Esophagus muscularis mucosa (tissue), 4 donors: ENCODE data around the gene DMRT1.

Experiments used
- EP300 ChIP-seq: sonication (generic); formaldehyde crosslinking; IDR thresholded peaks from one replicate; pipeline ENCODE4 v1.6.1; 2017; ENCODE audit warnings: antibody characterized with exemption
- POLR2A ChIP-seq: fragments of 450-650 bp; IDR thresholded peaks from one replicate; pipeline ENCODE4 v1.6.1; 2017; ENCODE audit warnings: antibody characterized with exemption, moderate library complexity, mild to moderate bottlenecking, low read depth
- POLR2AphosphoS5 ChIP-seq, 2 donors: sonication (generic); formaldehyde crosslinking; IDR thresholded peaks; one replicate each; pipeline ENCODE4 v1.6.1; 2017; ENCODE audit warnings: antibody characterized with exemption in 2 of 2
- TF ChIP-seq, protein P1 (sequence below), 3 experiments: fragments of 200-600 bp in 2 of 3; fragments of 450-650 bp in 1 of 3; sonication (generic) in 2 of 3; IDR thresholded peaks; one replicate each; pipeline ENCODE4 v1.5.1; 2017 to 2019; ENCODE audit warnings: antibody characterized with exemption in 3 of 3, mild to moderate bottlenecking in 2 of 3, moderate library complexity in 1 of 3

DNA sequence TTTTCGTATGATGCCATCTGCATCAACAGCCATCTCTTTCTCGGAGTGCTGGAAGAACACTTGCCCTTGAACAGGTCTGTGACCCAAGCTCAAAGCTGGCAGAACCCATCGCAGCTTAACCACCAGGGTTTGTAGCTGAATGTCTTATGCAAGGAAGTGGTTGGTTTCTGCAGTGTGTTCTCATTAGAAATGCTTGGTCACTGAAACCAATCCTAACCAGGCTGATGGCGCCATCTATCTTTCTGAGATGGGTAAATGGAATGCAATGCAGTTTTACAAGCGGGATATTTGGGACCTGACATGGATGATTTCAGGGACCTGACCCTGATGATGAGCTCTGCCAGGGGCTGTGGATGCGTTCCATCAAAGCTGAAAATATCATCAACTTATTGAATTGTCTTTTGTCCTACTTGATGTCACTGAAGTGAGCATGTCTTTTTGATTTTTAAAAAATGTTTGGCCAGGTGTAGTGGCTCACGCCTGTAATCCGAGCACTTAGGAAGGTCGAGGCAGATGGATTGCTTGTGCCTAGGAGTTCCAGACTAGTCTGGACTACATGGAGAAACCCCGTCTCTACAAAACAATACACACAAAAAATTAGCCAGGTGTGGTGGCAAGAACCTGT is 163.7 kb downstream of the DMRT1 start:
- no peak for TF ChIP-seq POLR2A
- TF ChIP-seq, protein P1, sequence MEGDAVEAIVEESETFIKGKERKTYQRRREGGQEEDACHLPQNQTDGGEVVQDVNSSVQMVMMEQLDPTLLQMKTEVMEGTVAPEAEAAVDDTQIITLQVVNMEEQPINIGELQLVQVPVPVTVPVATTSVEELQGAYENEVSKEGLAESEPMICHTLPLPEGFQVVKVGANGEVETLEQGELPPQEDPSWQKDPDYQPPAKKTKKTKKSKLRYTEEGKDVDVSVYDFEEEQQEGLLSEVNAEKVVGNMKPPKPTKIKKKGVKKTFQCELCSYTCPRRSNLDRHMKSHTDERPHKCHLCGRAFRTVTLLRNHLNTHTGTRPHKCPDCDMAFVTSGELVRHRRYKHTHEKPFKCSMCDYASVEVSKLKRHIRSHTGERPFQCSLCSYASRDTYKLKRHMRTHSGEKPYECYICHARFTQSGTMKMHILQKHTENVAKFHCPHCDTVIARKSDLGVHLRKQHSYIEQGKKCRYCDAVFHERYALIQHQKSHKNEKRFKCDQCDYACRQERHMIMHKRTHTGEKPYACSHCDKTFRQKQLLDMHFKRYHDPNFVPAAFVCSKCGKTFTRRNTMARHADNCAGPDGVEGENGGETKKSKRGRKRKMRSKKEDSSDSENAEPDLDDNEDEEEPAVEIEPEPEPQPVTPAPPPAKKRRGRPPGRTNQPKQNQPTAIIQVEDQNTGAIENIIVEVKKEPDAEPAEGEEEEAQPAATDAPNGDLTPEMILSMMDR (IDR thresholded peaks at IDR 0.05): peak; percentile 26 to 34 (median 33)
- TF ChIP-seq POLR2AphosphoS5 (IDR thresholded peaks at IDR 0.05): no peak
- no peak for TF ChIP-seq EP300
